ENCODE data around the gene ATXN10. TPM values are rescaled to one million over a fixed set of nuclear protein-coding genes. Genes with fewer than 3 reads are reported as not detected.

ATXN10 gene
- total and polyA plus RNA-seq, 7 experiments from 2014 or later = 64.2 to 105 (median 76.1) TPM

DNA sequence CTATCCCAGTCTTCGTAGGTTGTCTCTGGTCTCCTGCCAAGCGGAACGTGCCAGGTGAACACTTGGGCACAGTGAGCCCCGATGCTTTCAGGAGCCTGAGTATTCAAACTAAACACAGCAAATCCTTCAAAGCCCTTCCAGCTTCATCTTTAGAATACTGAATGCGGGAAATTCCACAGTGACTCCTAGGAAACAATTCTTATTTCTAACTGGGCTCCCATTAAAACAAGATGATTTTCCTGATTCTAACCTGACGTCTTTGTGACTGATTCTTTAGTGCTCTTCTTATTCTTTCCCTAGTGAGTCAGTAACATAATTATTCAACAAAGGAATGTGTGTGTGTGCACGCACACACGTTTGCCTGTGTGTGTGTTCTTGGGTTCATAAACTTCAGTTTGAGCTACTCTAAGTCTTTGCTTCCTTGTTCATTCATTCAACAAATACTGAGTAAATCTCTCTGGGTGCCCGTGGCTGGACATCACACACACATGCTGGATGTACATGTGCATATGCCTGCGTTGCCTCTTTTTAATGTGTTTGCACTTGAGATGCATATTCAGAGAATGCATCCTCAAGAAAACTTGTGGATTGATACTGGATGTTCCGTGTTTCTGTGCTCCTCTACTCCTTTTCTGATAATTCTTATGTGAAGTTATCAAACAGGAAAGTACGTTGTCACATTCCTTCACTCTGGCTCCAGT is 170.8 kb downstream of the ATXN10 start:
- intact Hi-C loops (cut with micrococcal nuclease) = no loop called here
- POLR2A ChIA-PET = no interaction called here
- ATAC-seq = no peak

DNA sequence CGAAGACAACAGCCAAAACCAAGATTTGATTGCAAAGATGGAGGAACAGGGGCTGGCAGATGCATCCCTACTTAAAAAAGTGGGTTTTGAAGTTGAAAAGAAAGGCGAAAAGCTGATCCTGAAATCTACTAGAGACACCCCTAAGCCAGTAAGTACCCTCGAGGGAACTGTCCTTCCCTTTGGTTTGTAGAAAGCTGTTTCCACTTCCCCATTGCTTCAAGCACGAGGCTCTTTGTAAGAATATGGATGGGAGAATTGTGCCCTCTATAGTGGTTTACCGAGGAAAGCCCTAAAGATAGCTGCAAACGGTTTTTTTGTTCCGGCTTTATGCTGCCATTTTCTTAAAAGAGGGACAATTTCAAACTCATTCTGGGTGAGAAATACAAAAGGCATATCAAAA is 171.4 kb downstream of the ATXN10 start:
- POLR2A ChIA-PET = no interaction called here
- intact Hi-C loops (cut with micrococcal nuclease) = no loop called here

More for the DNA sequence above, 170.8 kb downstream of the ATXN10 start:
- no peaks in the 10 kb centered on the region for H3K9me3 ChIP-seq (ENCODE audit: control insufficient read depth in 2 of 3, low read length in 3 of 3)
- peaks cover 0 to 61% (median 4%) of the 10 kb centered on the region in 3 experiments for H3K36me3 ChIP-seq (ENCODE audit: control insufficient read depth in 2 of 3, insufficient read depth in 3 of 3, low read length in 3 of 3)
- Mint-ChIP-seq H3K27ac (peak overlapping the region in 1 of 9 donors; percentile 29), H3K4me1 (peaks cover 0 to 7% (median 0%) of the 10 kb centered on the region in 7 donors), H3K36me3 (peaks cover 8 to 71% (median 49%) of the 10 kb centered on the region in 5 donors), H3K4me3 (no peak overlapping the region), H3K27me3 (no peaks in the 10 kb centered on the region), H3K9me3 (no peaks in the 10 kb centered on the region)
- H3K4me3 ChIP-seq (ENCODE audit: low read length) = no peak overlapping the region
- CTCF ChIA-PET = no interaction called here
- no peak for DNase-seq
- H3K27me3 ChIP-seq (ENCODE audit: control insufficient read depth in 2 of 2, insufficient read depth in 2 of 2, low read length in 2 of 2) = no peaks in the 10 kb centered on the region
- H3K27ac ChIP-seq (ENCODE audit: low read depth, low read length) = no peak overlapping the region
- H3K4me1 ChIP-seq (ENCODE audit: control insufficient read depth in 2 of 2, insufficient read depth in 2 of 2, low read length in 2 of 2) = no peaks in the 10 kb centered on the region

DNA sequence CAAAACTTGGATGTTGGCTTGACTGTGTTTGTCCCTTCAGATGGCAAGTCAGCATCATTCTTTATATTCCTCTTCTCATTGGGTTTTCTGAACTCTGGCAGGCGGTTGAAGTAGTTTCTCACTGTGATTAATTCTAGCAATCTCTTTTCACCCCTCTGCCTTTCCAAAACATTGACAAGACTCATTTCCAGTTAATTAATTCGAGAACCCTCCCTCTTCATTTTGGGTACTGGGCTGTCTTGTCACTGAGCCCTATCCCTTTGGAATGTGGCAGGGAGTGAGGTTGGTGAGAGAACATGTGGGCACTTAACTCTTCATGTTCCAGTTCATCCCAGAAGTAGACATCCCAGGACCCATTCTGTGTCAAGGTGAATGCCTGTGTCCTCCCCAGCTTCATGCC is 172.4 kb downstream of the ATXN10 start:
- intact Hi-C loops (cut with micrococcal nuclease) = no loop called here
- Mint-ChIP-seq H3K27ac (no peak overlapping the region), H3K9me3 (peaks cover 0 to 12% (median 6%) of the 10 kb centered on the region in 11 donors), H3K27me3 (no peaks in the 10 kb centered on the region), H3K4me1 (peaks cover 0 to 7% (median 0%) of the 10 kb centered on the region in 7 donors), H3K4me3 (no peak overlapping the region), H3K36me3 (peaks cover 20 to 81% (median 59%) of the 10 kb centered on the region in 5 donors)
- ChIA-PET CTCF (no interaction called here), POLR2A (no interaction called here)
- H3K4me1 ChIP-seq (ENCODE audit: control insufficient read depth in 2 of 2, insufficient read depth in 2 of 2, low read length in 2 of 2) = no peaks in the 10 kb centered on the region
- no peaks in the 10 kb centered on the region for H3K9me3 ChIP-seq (ENCODE audit: control insufficient read depth in 2 of 3, low read length in 3 of 3)
- H3K36me3 ChIP-seq (ENCODE audit: control insufficient read depth in 2 of 3, insufficient read depth in 3 of 3, low read length in 3 of 3) = peaks cover 0 to 65% (median 4%) of the 10 kb centered on the region in 3 experiments
- no peak for ATAC-seq
- no peak for DNase-seq
- no peak overlapping the region for H3K27ac ChIP-seq (ENCODE audit: low read depth, low read length)
- no peaks in the 10 kb centered on the region for H3K27me3 ChIP-seq (ENCODE audit: control insufficient read depth in 2 of 2, insufficient read depth in 2 of 2, low read length in 2 of 2)
- no peak overlapping the region for H3K4me3 ChIP-seq (ENCODE audit: low read length)

More for the DNA sequence above, 171.4 kb downstream of the ATXN10 start:
- no peaks in the 10 kb centered on the region for H3K9me3 ChIP-seq (ENCODE audit: control insufficient read depth in 2 of 3, low read length in 3 of 3)
- peaks cover 0 to 65% (median 4%) of the 10 kb centered on the region in 3 experiments for H3K36me3 ChIP-seq (ENCODE audit: control insufficient read depth in 2 of 3, insufficient read depth in 3 of 3, low read length in 3 of 3)
- Mint-ChIP-seq H3K4me3 (no peak overlapping the region), H3K9me3 (peaks cover 0 to 3% (median 0%) of the 10 kb centered on the region in 11 donors), H3K27ac (peak overlapping the region in 1 of 9 donors; percentile 5), H3K36me3 (peaks cover 10 to 76% (median 55%) of the 10 kb centered on the region in 5 donors), H3K4me1 (peaks cover 0 to 7% (median 0%) of the 10 kb centered on the region in 7 donors), H3K27me3 (no peaks in the 10 kb centered on the region)
- CTCF ChIA-PET = no interaction called here
- DNase-seq (no peak), ATAC-seq (no peak)
- H3K4me1 ChIP-seq (ENCODE audit: control insufficient read depth in 2 of 2, insufficient read depth in 2 of 2, low read length in 2 of 2) = no peaks in the 10 kb centered on the region
- no peaks in the 10 kb centered on the region for H3K27me3 ChIP-seq (ENCODE audit: control insufficient read depth in 2 of 2, insufficient read depth in 2 of 2, low read length in 2 of 2)
- no peak overlapping the region for H3K4me3 ChIP-seq (ENCODE audit: low read length)
- H3K27ac ChIP-seq (ENCODE audit: low read depth, low read length) = no peak overlapping the region

DNA sequence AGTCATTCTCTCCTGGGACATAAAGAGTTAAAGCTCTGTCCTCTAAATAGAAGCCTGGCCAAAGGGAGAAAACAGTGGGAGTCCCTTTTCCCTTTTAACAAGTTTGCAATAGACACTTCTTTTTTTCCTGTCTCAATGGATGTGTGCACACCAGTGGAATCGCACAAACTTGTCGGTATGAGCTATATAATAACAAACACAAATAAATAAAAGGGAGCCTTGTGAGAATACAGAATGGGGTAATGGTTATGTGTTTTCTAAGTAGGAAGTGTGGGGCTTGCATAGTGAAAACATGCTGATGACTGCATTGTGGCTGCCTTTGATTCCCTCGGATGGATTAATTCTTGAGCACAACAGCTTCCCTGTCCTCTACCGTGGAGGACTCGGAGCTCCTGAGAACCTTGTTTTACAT is 173.4 kb downstream of the ATXN10 start:
- Mint-ChIP-seq H3K9me3 (peaks cover 0 to 18% (median 13%) of the 10 kb centered on the region in 11 donors), H3K27me3 (no peaks in the 10 kb centered on the region), H3K36me3 (peaks cover 27 to 87% (median 66%) of the 10 kb centered on the region in 5 donors), H3K4me1 (peaks cover 0 to 7% (median 0%) of the 10 kb centered on the region in 7 donors), H3K27ac (no peak overlapping the region), H3K4me3 (no peak overlapping the region)
- Histone ChIP-seq H3K27me3 (ENCODE audit: control insufficient read depth in 2 of 2, insufficient read depth in 2 of 2, low read length in 2 of 2) (no peaks in the 10 kb centered on the region), H3K9me3 (ENCODE audit: control insufficient read depth in 2 of 3, low read length in 3 of 3) (no peaks in the 10 kb centered on the region), H3K36me3 (ENCODE audit: control insufficient read depth in 2 of 3, insufficient read depth in 3 of 3, low read length in 3 of 3) (peaks cover 0 to 62% (median 0%) of the 10 kb centered on the region in 3 experiments), H3K4me1 (ENCODE audit: control insufficient read depth in 2 of 2, insufficient read depth in 2 of 2, low read length in 2 of 2) (no peaks in the 10 kb centered on the region), H3K4me3 (ENCODE audit: low read length) (no peak overlapping the region), H3K27ac (ENCODE audit: low read depth, low read length) (no peak overlapping the region)
- DNase-seq (no peak), ATAC-seq (no peak)
- intact Hi-C loops (cut with micrococcal nuclease) = no loop called here
- POLR2A ChIA-PET = no interaction called here
- CTCF ChIA-PET = no interaction called here

DNA sequence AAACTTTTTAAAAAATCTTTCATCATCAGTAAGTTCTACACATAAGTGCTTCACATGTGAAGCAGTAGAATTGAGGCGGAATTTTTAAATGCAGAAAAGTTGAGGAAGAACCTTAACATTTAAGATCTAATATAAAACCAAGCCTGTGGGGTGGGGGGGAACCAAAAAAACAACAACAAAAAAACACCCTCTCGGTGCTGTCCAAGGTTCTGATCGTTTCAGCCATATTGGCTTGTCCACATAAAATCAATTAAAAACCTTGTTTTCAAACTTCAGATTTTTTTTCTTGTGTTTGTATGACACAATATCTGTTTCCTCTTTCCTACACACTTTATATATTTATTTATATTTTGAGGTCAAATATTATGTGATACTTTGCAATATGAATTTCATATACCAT is 175.3 kb downstream of the ATXN10 start:
- peaks cover 0 to 7% (median 0%) of the 10 kb centered on the region in 7 donors for H3K4me1 Mint-ChIP-seq
- no peak overlapping the region for H3K27ac ChIP-seq (ENCODE audit: low read depth, low read length)
- ChIA-PET POLR2A (no interaction called here), CTCF (no interaction called here)
- no peaks in the 10 kb centered on the region for H3K4me1 ChIP-seq (ENCODE audit: control insufficient read depth in 2 of 2, insufficient read depth in 2 of 2, low read length in 2 of 2)
- DNase-seq (no peak), ATAC-seq (no peak)
- intact Hi-C loops (cut with micrococcal nuclease) = no loop called here
- H3K4me3 ChIP-seq (ENCODE audit: low read length) = no peak overlapping the region
- no peak overlapping the region for H3K4me3 Mint-ChIP-seq
- no peak overlapping the region for H3K27ac Mint-ChIP-seq
- H3K36me3 ChIP-seq (ENCODE audit: control insufficient read depth in 2 of 3, insufficient read depth in 3 of 3, low read length in 3 of 3) = peaks cover 0 to 72% (median 0%) of the 10 kb centered on the region in 3 experiments
- peaks cover 44 to 91% (median 81%) of the 10 kb centered on the region in 5 donors for H3K36me3 Mint-ChIP-seq
- H3K27me3 ChIP-seq (ENCODE audit: control insufficient read depth in 2 of 2, insufficient read depth in 2 of 2, low read length in 2 of 2) = no peaks in the 10 kb centered on the region
- H3K9me3 Mint-ChIP-seq = peaks cover 6 to 36% (median 26%) of the 10 kb centered on the region in 11 donors
- H3K27me3 Mint-ChIP-seq = no peaks in the 10 kb centered on the region
- H3K9me3 ChIP-seq (ENCODE audit: control insufficient read depth in 2 of 3, low read length in 3 of 3) = peaks cover 0 to 2% (median 0%) of the 10 kb centered on the region in 3 experiments

DNA sequence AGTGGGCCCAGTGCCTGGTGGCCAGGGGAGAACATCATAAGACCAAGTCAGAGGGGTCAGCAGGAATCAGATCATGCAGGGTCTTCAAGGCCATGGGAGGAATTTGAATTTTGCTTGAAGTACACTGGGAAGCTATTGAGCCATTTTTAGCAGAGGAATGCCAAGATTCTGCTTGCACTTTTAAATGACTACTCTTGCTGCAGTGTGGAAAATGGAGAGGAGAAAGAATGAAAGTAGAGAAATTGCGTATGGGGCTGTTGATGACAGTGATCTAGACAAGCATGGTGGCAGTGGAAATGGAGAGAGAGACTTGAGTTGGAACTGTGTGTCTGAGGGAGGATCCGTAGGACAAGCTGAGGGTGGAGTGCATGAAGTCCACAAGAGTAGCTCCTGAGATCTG is 177.3 kb downstream of the ATXN10 start:
- Mint-ChIP-seq H3K27me3 (no peaks in the 10 kb centered on the region), H3K27ac (no peak overlapping the region), H3K4me3 (no peak overlapping the region), H3K9me3 (peaks cover 14 to 49% (median 29%) of the 10 kb centered on the region in 11 donors), H3K36me3 (peaks cover 51 to 87% (median 84%) of the 10 kb centered on the region in 5 donors), H3K4me1 (peaks cover 0 to 2% (median 0%) of the 10 kb centered on the region in 7 donors)
- H3K9me3 ChIP-seq (ENCODE audit: control insufficient read depth in 2 of 3, low read length in 3 of 3) = peaks cover 0 to 14% (median 0%) of the 10 kb centered on the region in 3 experiments
- ChIA-PET POLR2A (no interaction called here), CTCF (interaction anchor here (0.6 kb wide), 1 partner anchor 47 kb away, joined by 4 read pairs; no protein-coding TSS in a partner anchor)
- peaks cover 0 to 65% (median 0%) of the 10 kb centered on the region in 3 experiments for H3K36me3 ChIP-seq (ENCODE audit: control insufficient read depth in 2 of 3, insufficient read depth in 3 of 3, low read length in 3 of 3)
- H3K4me3 ChIP-seq (ENCODE audit: low read length) = no peak overlapping the region
- no peaks in the 10 kb centered on the region for H3K4me1 ChIP-seq (ENCODE audit: control insufficient read depth in 2 of 2, insufficient read depth in 2 of 2, low read length in 2 of 2)
- DNase-seq = no peak
- intact Hi-C loops (cut with micrococcal nuclease) = no loop called here
- no peak for ATAC-seq
- no peaks in the 10 kb centered on the region for H3K27me3 ChIP-seq (ENCODE audit: control insufficient read depth in 2 of 2, insufficient read depth in 2 of 2, low read length in 2 of 2)
- H3K27ac ChIP-seq (ENCODE audit: low read depth, low read length) = no peak overlapping the region

Measured in naive thymus-derived CD4-positive, alpha-beta T cell (primary cell).